Spinal cord (tissue), 10 donors: ENCODE data around the gene CCDC144A. TPM values are rescaled to one million over a fixed set of nuclear protein-coding genes. Genes with fewer than 3 reads are reported as not detected.
"Not testable (repeated sequence)": the region's sequence is repeated elsewhere in the genome, so short reads cannot be mapped to it uniquely, and the experiment has no call there.

ENCODE experiments used
- DNase-seq, 6 donors: peaks; one replicate each; pipeline versions ENCODE4 v3.0.0 to v3.0.0-alpha.2; 2013 to 2015; ENCODE audit warnings: low spot score in 6 of 6, low read depth in 4 of 6
- H3K27ac ChIP-seq: one replicate; pipeline ENCODE4 v1.5.1; 2013; ENCODE audit warnings: low read depth, low read length, control low read depth
- H3K27me3 ChIP-seq: one replicate; pipeline ENCODE4 v1.6.1; 2013; ENCODE audit warnings: low read length; ENCODE audit not compliant: control insufficient read depth, insufficient read depth
- H3K36me3 ChIP-seq: one replicate; pipeline ENCODE4 v1.6.1; 2013; ENCODE audit warnings: low read length; ENCODE audit not compliant: control insufficient read depth, insufficient read depth
- H3K4me1 ChIP-seq: one replicate; pipeline ENCODE4 v1.6.1; 2013; ENCODE audit warnings: low read length; ENCODE audit not compliant: control insufficient read depth, insufficient read depth
- H3K4me3 ChIP-seq: one replicate; pipeline ENCODE4 v1.5.1; 2013; ENCODE audit warnings: low read depth, low read length, control low read depth
- H3K9me3 ChIP-seq: one replicate; pipeline ENCODE4 v1.6.1; 2013; ENCODE audit warnings: low read length; ENCODE audit not compliant: control insufficient read depth, insufficient read depth
- WGBS: methylation state at CpG from one replicate; pipeline ENCODE4 v1.1.5; 2013; ENCODE audit warnings: missing lambda C conversion rate; ENCODE audit not compliant: insufficient coverage; 5-methylcytosine and 5-hydroxymethylcytosine counted together
- long read RNA-seq, 4 donors: transcript quantifications; one replicate each; lab custom pipeline, GENCODE V29; 2026
- polyA plus RNA-seq, 2 donors: library from polyadenylated mRNA; unstranded; fragments of 120-200 nt; gene quantifications; one replicate each; pipeline ENCODE4 v1.2.1, GENCODE V29; 2013; ENCODE audit not compliant: insufficient read length in 2 of 2
- total RNA-seq, 2 donors: library from RNA; depleted of rRNA in 1 of 2; stranded (reverse); fragments of 120-200 nt in 1 of 2; fragments of >200 nt in 1 of 2; gene quantifications; one replicate each; pipeline versions ENCODE4 v1.2.3 to v1.2.4, GENCODE V29; 2013 to 2014
- donor health status: healthy.

Gene CCDC144A, protein sequence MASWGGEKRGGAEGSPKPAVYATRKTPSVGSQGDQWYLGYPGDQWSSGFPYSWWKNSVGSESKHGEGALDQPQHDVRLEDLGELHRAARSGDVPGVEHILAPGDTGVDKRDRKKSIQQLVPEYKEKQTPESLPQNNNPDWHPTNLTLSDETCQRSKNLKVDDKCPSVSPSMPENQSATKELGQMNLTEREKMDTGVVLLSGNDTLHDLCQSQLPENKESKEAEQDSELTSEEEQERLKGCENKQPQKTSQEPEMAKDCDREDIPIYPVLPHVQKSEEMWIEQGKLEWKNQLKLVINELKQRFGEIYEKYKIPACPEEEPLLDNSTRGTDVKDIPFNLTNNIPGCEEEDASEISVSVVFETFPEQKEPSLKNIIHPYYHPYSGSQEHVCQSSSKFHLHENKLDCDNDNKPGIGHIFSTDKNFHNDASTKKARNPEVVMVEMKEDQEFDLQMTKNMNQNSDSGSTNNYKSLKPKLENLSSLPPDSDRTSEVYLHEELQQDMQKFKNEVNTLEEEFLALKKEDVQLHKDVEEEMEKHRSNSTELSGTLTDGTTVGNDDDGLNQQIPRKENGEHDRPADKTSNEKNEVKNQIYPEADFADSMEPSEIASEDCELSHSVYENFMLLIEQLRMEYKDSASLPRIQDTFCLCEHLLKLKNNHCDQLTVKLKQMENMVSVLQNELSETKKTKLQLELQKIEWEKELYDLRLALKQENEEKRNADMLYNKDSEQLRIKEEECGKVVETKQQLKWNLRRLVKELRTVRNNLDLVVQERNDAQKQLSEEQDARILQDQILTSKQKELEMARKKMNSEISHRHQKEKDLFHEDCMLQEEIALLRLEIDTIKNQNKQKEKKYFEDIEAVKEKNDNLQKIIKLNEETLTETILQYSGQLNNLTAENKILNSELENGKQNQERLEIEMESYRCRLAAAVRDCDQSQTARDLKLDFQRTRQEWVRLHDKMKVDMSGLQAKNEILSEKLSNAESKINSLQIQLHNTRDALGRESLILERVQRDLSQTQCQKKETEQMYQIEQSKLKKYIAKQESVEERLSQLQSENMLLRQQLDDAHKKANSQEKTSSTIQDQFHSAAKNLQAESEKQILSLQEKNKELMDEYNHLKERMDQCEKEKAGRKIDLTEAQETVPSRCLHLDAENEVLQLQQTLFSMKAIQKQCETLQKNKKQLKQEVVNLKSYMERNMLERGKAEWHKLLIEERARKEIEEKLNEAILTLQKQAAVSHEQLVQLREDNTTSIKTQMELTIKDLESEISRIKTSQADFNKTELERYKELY (N-terminal part only)
- 10 to 100 TPM; 10.0 to 13.7 TPM for total RNA-seq
- polyA plus RNA-seq = 1 to 10 TPM; 1.8 to 6.3 TPM
- long read RNA-seq, donor 1 = 0 reads
- long read RNA-seq, donor 2 = 0 reads
- long read RNA-seq, donor 3 = 0 reads
- long read RNA-seq, donor 4 = 0 reads

DNA sequence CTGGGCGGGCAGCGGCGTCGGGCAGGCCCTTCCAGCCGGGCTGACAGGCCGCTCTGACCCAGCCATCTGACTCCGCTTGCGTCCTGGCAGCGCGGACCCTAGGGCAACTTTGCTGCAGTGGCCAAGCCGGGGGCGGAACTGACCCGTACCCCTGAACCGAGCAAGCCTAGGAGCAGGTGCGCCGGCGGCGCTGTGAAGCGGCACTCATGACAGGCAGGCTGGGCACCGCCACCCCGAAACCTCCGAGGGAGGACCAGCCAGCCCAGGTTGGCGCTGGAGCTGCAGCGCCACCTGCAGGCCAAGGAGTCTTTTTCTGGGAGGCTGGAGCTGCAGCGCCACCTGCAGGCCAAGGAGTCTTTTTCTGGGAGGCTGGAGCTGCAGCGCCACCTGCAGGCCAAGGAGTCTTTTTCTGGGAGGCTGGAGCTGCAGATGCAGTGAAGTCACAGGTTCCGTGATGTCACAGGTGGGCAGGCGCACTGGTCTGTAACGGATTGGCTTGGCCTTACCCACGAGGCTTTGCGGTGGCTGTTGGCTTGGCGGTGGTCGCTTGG, at the start of gene CCDC144A:
CCDC144A (plus strand) TSS at position 511 of the 551 bp plus-strand sequence. CDS start 160 bp downstream, outside the sequence.
- not testable (repeated sequence) for H3K9me3 ChIP-seq, H3K36me3 ChIP-seq, H3K27ac ChIP-seq, DNase-seq, H3K4me3 ChIP-seq, H3K4me1 ChIP-seq, H3K27me3 ChIP-seq
- WGBS = 75% methylated on average over 31 of the region's 33 CpGs

DNA sequence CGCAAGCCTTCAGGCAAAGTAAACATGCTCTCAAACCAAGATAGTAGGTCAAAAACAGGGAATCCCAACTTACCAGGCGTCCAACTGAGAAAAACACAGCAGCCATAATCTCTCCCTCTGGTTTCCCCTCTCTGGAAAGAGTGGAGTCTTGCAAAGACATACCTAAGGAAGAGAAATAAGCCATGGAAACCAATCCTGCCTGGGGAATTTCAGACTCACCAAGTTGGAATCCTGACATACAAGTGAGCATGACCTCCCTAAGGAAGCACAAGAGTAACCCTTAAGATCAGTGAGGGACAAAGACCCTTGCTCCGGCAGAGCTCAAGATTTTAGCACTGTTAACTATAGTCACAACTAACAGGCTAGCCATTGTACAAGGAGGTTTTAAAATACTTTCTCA, 40.5 kb upstream of the CCDC144A start:
- Histone ChIP-seq H3K27ac (no peak overlapping the region), H3K4me1 (no peaks in the 10 kb centered on the region), H3K4me3 (no peak overlapping the region), H3K27me3 (no peaks in the 10 kb centered on the region), H3K36me3 (peaks cover 3% of the 10 kb centered on the region), H3K9me3 (no peaks in the 10 kb centered on the region)
- no peak for DNase-seq
- no CpG with 5 or more reads among the region's 3 CpGs for WGBS

DNA sequence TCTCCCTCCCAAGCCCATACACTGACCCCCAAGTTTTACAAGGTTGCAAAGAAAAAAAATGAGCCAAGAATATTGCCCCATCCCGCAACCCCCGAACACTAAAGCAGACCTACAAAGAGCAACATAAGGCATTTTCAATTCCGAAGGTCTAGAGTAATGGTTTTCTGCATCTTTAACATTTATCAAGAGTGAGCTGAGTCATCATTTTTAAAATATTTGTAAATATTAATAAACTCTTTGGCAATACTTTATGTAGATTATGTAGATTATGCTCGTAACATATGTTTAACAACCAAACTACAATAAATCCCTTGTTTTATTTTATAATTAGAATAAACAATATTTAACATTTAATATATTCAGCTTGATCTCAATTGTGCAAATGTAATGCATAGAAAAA, 37.8 kb upstream of the CCDC144A start:
- Histone ChIP-seq H3K9me3 (no peaks in the 10 kb centered on the region), H3K27me3 (no peaks in the 10 kb centered on the region), H3K4me1 (no peaks in the 10 kb centered on the region), H3K27ac (no peak overlapping the region), H3K36me3 (peaks cover 3% of the 10 kb centered on the region), H3K4me3 (peak overlapping the region; percentile 71)
- WGBS = no CpG with 5 or more reads among the region's 4 CpGs
- no peak for DNase-seq

DNA sequence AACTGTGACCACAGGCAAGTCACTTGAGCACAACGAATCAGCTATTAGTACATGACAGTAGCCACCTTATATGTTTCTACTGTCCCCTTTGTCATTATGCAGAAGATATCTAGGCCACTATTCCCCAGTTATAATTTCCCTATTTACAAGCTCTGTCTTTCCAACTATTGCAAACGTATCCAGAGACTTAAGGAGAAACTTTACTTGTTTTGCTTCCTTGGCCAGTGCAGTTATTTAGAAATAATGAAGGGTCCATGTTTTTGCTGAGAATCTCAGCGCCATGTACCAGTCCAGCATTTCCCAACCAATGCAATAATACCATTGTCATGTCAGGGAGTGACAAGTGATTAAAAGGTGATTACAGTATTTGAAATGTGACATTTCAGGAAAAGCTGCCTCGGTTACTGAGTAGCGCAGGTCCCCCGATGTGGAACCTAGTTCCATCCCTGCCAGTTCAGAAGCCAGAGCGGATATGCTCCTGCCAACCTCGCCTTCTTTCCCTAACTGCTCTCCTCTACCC, 37.1 kb upstream of the CCDC144A start:
- H3K27ac ChIP-seq = peak overlapping the region; percentile 89
- peaks cover 2% of the 10 kb centered on the region for H3K36me3 ChIP-seq
- H3K9me3 ChIP-seq = no peaks in the 10 kb centered on the region
- WGBS = 7% methylated on average over 6 of the region's 8 CpGs
- no peaks in the 10 kb centered on the region for H3K27me3 ChIP-seq
- no peaks in the 10 kb centered on the region for H3K4me1 ChIP-seq
- peak in 1 of 6 donors; percentile 10 for DNase-seq
- H3K4me3 ChIP-seq = peak overlapping the region; percentile 71

DNA sequence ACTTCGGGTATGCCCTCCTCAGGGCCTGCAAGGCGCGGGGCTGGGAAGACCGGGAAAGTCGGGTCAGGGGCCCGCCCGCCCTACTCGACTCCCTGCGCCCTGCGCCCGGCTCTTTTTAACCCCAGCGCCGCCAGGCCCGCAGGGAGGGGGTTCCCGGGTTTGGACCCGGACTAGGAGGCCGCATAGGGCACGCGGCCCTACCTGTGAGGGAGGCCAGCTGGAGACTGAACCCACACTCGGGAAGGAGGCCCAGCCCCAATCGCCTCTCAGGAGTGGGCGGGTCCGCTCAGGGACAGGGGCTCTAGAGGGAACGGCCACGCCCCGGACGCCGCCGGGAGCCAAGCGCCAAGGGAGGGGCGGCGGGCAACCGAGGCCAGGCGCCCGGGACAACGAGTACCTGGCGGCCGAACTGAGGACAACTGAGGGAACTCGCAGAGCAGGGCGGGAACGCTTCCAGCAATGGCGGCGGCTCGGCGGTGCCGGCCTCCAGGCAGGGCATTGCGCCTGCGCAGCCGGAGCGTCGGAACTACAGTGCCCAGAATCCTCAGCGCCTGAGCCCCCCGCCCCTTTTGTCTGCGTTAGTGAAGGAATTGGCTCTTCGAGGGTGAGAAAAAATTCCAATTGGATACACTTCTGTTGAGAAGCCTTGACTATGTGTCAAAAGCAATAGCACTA, 36.5 kb upstream of the CCDC144A start, which contains the start of gene ZNF624:
ZNF624 (minus strand) TSS at position 484 of the 675 bp plus-strand sequence.
- no peaks in the 10 kb centered on the region for H3K27me3 ChIP-seq
- H3K9me3 ChIP-seq = no peaks in the 10 kb centered on the region
- peak within 1 kb of the TSS; percentile 71 for H3K4me3 ChIP-seq
- H3K36me3 ChIP-seq = no peaks in the 10 kb centered on the region
- peak within 1 kb of the TSS; percentile 89 for H3K27ac ChIP-seq
- no peaks in the 10 kb centered on the region for H3K4me1 ChIP-seq
- under 1% methylated on average over 54 of the region's 55 CpGs for WGBS
- peak; percentile 88 to 99 (median 92) for DNase-seq

DNA sequence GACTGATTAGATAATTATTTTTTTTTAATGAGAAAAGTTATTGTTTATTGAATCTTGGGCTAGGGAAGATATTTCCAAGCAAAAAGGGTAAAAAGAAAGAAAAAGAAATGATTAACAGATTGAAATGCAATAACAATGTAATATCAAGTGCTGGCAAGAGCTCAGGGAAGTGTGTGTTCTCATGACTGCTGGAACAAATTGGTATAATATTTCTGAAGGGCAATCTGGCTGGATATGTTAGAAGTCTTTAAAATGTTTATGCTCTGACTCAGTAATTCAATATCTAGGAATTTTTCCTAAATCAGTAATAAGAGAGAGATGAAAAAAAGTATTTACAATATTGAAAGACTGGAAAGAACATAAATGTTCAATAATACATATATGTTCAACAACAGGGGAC, 28.8 kb upstream of the CCDC144A start:
- Histone ChIP-seq H3K27me3 (no peaks in the 10 kb centered on the region), H3K36me3 (no peaks in the 10 kb centered on the region), H3K27ac (no peak overlapping the region), H3K4me1 (no peaks in the 10 kb centered on the region), H3K9me3 (no peaks in the 10 kb centered on the region), H3K4me3 (no peak overlapping the region)
- no peak for DNase-seq

DNA sequence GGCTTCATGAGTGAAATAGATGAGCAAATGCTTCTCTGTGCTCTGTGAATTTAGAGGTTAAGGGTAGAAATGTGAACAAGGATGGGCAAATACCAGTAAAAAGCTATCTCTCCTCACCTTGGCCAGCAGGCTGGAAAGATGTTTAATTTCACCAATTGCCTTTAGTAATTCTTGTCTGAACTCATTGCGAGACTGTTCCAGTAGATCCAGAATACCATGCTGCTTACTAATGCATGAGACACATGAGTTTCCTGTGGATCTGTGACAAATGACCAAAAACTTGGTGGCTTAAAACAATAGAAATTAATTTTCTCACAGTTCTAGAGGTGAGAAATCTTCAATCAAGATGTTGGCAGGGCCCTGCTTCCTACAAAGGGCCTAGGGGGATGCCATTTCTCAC, 27.1 kb upstream of the CCDC144A start:
- peaks cover 4% of the 10 kb centered on the region for H3K4me1 ChIP-seq
- no peaks in the 10 kb centered on the region for H3K9me3 ChIP-seq
- H3K27me3 ChIP-seq = peaks cover 3% of the 10 kb centered on the region
- no peak for DNase-seq
- no peak overlapping the region for H3K4me3 ChIP-seq
- H3K27ac ChIP-seq = no peak overlapping the region
- H3K36me3 ChIP-seq = no peaks in the 10 kb centered on the region
- 80% methylated on average over 1 of the region's 1 CpG for WGBS

DNA sequence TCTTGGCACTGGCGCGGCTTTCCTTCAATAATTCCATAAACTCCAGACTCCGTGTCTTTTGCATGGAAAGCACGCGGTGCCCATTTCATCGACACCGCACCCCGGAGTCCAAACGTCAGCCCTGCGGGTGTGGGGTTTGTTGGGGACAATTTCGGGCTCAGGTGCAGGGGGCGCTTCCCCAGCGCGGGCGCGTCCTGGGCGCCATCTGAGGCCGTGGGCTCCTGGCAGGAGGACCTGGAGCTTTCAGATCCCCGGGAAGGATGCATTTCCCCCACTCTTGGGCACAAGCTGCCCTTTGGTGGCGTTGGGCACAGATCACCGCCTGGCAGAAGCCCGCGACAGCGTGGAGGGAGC, 23.5 kb upstream of the CCDC144A start:
- H3K27ac ChIP-seq, H3K4me1 ChIP-seq, H3K4me3 ChIP-seq, DNase-seq, H3K36me3 ChIP-seq, H3K27me3 ChIP-seq, H3K9me3 ChIP-seq: not testable (repeated sequence)
- WGBS = 25% methylated on average over 16 of the region's 24 CpGs
